PFSK-1 (cell line): ENCODE measurements around the gene PDE6A.

Source experiments
- FOXP2 ChIP-seq: optimal IDR thresholded peaks from 2 replicates; pipeline ENCODE3; 2011; ENCODE audit warnings: borderline replicate concordance, control low read depth, inconsistent platforms; ENCODE audit not compliant: insufficient read depth; ENCODE audit errors: extremely low read length, extremely low read depth
- POLR2AphosphoS5 ChIP-seq: IDR thresholded peaks from 2 replicates; pipeline ENCODE4 v1.6.1; 2012; ENCODE audit warnings: low read depth, mild to moderate bottlenecking, control low read depth, low read length, moderate library complexity
- SIN3A ChIP-seq: IDR thresholded peaks from 2 replicates; pipeline ENCODE4 v1.6.1; 2012; ENCODE audit warnings: mild to moderate bottlenecking, low read length, moderate library complexity, borderline replicate concordance; ENCODE audit not compliant: insufficient read depth
- TAF1 ChIP-seq: IDR thresholded peaks from 2 replicates; pipeline ENCODE4 v1.6.1; 2012; ENCODE audit warnings: low read length, control low read depth, borderline replicate concordance; ENCODE audit not compliant: insufficient read depth
- TF ChIP-seq, protein P1 (sequence below), 2 experiments: IDR thresholded peaks; 2 replicates each; pipeline versions ENCODE4 v1.6.1 to v1.8.0; 2011 to 2012; ENCODE audit warnings: low read depth in 2 of 2, low read length in 2 of 2, control low read depth in 1 of 2, inconsistent platforms in 1 of 2, mild to moderate bottlenecking in 1 of 2, moderate library complexity in 1 of 2; ENCODE audit not compliant: insufficient read depth in 1 of 2

The PDE6A gene

GRCh38 chr5:149871471-149871870 is 73.1 kb downstream of the PDE6A start:
- TF ChIP-seq TAF1 (no peak), SIN3A (no peak), FOXP2 (no peak), POLR2AphosphoS5 (no peak)
- TF ChIP-seq, protein P1, sequence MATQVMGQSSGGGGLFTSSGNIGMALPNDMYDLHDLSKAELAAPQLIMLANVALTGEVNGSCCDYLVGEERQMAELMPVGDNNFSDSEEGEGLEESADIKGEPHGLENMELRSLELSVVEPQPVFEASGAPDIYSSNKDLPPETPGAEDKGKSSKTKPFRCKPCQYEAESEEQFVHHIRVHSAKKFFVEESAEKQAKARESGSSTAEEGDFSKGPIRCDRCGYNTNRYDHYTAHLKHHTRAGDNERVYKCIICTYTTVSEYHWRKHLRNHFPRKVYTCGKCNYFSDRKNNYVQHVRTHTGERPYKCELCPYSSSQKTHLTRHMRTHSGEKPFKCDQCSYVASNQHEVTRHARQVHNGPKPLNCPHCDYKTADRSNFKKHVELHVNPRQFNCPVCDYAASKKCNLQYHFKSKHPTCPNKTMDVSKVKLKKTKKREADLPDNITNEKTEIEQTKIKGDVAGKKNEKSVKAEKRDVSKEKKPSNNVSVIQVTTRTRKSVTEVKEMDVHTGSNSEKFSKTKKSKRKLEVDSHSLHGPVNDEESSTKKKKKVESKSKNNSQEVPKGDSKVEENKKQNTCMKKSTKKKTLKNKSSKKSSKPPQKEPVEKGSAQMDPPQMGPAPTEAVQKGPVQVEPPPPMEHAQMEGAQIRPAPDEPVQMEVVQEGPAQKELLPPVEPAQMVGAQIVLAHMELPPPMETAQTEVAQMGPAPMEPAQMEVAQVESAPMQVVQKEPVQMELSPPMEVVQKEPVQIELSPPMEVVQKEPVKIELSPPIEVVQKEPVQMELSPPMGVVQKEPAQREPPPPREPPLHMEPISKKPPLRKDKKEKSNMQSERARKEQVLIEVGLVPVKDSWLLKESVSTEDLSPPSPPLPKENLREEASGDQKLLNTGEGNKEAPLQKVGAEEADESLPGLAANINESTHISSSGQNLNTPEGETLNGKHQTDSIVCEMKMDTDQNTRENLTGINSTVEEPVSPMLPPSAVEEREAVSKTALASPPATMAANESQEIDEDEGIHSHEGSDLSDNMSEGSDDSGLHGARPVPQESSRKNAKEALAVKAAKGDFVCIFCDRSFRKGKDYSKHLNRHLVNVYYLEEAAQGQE (IDR thresholded peaks at IDR 0.05; ENCODE audit: insufficient read depth in 1 of 2, low read depth in 2 of 2, low read length in 2 of 2), result no peak

- TF ChIP-seq POLR2AphosphoS5, result no peak
- TF ChIP-seq SIN3A, result no peak
- TF ChIP-seq TAF1, result no peak
- TF ChIP-seq FOXP2, result no peak
- TF ChIP-seq, protein P1 (IDR thresholded peaks at IDR 0.05; ENCODE audit: insufficient read depth in 1 of 2, low read depth in 2 of 2, low read length in 2 of 2), result no peak
These were observed 73.9 kb downstream of the PDE6A start for GRCh38 chr5:149870697-149871096.

- no peak for TF ChIP-seq FOXP2
- no peak for TF ChIP-seq POLR2AphosphoS5
- no peak for TF ChIP-seq TAF1
- no peak for TF ChIP-seq SIN3A
- TF ChIP-seq, protein P1 (IDR thresholded peaks at IDR 0.05; ENCODE audit: insufficient read depth in 1 of 2, low read depth in 2 of 2, low read length in 2 of 2), result no peak
These were observed 74.4 kb downstream of the PDE6A start for GRCh38 chr5:149870232-149870631.

- TF ChIP-seq FOXP2, result no peak
- TF ChIP-seq SIN3A, result no peak
- TF ChIP-seq POLR2AphosphoS5, result no peak
- TF ChIP-seq, protein P1 (IDR thresholded peaks at IDR 0.05; ENCODE audit: insufficient read depth in 1 of 2, low read depth in 2 of 2, low read length in 2 of 2), result no peak
- TF ChIP-seq TAF1, result no peak
These were observed 75.2 kb downstream of the PDE6A start for GRCh38 chr5:149869411-149869821.

GRCh38 chr5:149865746-149866145 is 78.8 kb downstream of the PDE6A start:
- TF ChIP-seq POLR2AphosphoS5, result no peak
